ENCODE results near the gene CMTM4. TPM values are rescaled to one million over a fixed set of nuclear protein-coding genes. Genes with fewer than 3 reads are reported as not detected.

The CMTM4 gene
- total and polyA plus RNA-seq, 4 donors: 24.3 to 78.0 (median 32.0) TPM

DNA sequence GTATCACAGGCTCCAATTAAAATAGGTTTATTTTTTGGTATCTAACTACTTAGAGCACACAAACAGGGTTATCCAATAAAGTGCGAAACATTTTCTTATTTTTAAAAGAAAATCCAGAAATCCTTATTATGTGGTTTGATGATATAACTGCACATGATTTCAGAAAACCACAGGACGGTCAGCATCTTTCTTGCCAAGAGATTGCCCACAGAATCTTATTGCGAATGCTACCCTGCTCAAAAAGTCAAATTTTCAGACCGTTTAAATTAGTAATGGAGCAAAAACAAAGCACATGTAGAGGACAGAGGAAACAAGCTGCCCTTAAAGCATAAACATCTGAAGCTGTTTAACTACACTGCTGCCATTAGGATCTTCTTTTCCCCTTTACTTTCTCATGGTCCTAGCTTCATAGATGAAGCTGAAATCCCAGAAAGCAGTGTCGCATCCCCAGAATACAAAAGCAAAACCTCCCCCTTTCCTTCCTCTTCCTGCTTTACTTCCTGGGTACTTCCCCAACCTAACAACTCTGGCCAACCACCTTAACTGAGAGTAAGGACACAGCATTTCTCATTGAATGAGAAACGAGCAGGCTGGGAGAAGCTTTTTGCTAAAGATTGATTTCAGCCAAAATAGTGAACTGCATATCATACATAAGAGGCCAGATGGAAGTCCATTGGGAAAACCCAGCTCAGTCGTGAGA lies 43.7 kb downstream of the CMTM4 start:
- TF ChIP-seq, protein P1, sequence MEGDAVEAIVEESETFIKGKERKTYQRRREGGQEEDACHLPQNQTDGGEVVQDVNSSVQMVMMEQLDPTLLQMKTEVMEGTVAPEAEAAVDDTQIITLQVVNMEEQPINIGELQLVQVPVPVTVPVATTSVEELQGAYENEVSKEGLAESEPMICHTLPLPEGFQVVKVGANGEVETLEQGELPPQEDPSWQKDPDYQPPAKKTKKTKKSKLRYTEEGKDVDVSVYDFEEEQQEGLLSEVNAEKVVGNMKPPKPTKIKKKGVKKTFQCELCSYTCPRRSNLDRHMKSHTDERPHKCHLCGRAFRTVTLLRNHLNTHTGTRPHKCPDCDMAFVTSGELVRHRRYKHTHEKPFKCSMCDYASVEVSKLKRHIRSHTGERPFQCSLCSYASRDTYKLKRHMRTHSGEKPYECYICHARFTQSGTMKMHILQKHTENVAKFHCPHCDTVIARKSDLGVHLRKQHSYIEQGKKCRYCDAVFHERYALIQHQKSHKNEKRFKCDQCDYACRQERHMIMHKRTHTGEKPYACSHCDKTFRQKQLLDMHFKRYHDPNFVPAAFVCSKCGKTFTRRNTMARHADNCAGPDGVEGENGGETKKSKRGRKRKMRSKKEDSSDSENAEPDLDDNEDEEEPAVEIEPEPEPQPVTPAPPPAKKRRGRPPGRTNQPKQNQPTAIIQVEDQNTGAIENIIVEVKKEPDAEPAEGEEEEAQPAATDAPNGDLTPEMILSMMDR (IDR thresholded peaks at IDR 0.05; ENCODE audit: control extremely low read depth, extremely low read depth): no peak
- no peaks in the 10 kb centered on the region for H3K36me3 ChIP-seq (ENCODE audit: control insufficient read depth in 4 of 4, insufficient read depth in 4 of 4, low read length in 4 of 4)
- no peaks in the 10 kb centered on the region for H3K9me3 ChIP-seq (ENCODE audit: control insufficient read depth in 4 of 4, insufficient read depth in 3 of 4, low read length in 3 of 4)
- no peak for ATAC-seq (ENCODE audit: insufficient read depth, low FRiP score)
- no peak overlapping the region for H3K9ac ChIP-seq (ENCODE audit: insufficient read depth in 1 of 2, low read length in 2 of 2)
- no peak overlapping the region for H3K27ac ChIP-seq (ENCODE audit: low read depth in 1 of 2, low read length in 1 of 2)
- H3K27me3 ChIP-seq (ENCODE audit: control insufficient read depth in 3 of 3, insufficient read depth in 3 of 3, low read length in 2 of 3): no peaks in the 10 kb centered on the region
- peaks cover 0 to 10% (median 4%) of the 10 kb centered on the region in 5 donors for H3K4me1 ChIP-seq (ENCODE audit: control insufficient read depth in 5 of 5, insufficient read depth in 5 of 5, low read length in 5 of 5)
- no peak for DNase-seq
- H3K4me3 ChIP-seq: no peak overlapping the region
- 57 to 64% methylated on average over 7 of the region's 7 CpGs for WGBS, 2 donors

DNA sequence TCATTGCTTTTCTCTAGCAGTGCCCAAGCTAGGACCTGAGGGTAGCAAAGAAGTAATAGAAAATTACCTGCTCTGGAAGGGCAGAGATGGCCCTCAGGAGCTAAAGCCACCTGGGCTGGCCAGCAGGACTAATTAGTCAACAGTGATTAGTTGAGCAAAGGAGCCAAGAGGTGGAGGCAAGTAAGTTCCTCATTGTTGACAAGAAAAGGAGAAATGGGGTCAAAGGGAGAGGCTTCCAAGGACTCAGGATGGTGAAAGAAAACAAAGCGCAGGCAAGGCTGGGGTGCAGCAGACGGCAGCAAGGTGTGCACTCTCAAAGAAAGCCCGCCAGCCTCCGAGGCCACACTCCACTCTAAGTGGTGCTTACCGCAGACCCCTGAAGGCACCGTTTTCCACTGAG lies 44.6 kb downstream of the CMTM4 start:
- H3K36me3 ChIP-seq (ENCODE audit: control insufficient read depth in 4 of 4, insufficient read depth in 4 of 4, low read length in 4 of 4): no peaks in the 10 kb centered on the region
- TF ChIP-seq, protein P1 (IDR thresholded peaks at IDR 0.05; ENCODE audit: control extremely low read depth, extremely low read depth): no peak
- H3K4me1 ChIP-seq (ENCODE audit: control insufficient read depth in 5 of 5, insufficient read depth in 5 of 5, low read length in 5 of 5): peaks cover 0 to 10% (median 4%) of the 10 kb centered on the region in 5 donors
- WGBS, 2 donors: 69 to 78% methylated on average over 6 of the region's 6 CpGs
- no peak overlapping the region for H3K4me3 ChIP-seq
- no peaks in the 10 kb centered on the region for H3K9me3 ChIP-seq (ENCODE audit: control insufficient read depth in 4 of 4, insufficient read depth in 3 of 4, low read length in 3 of 4)
- H3K27me3 ChIP-seq (ENCODE audit: control insufficient read depth in 3 of 3, insufficient read depth in 3 of 3, low read length in 2 of 3): no peaks in the 10 kb centered on the region
- H3K9ac ChIP-seq (ENCODE audit: insufficient read depth in 1 of 2, low read length in 2 of 2): no peak overlapping the region
- ATAC-seq (ENCODE audit: insufficient read depth, low FRiP score) (no peak), DNase-seq (no peak)
- H3K27ac ChIP-seq (ENCODE audit: low read depth in 1 of 2, low read length in 1 of 2): no peak overlapping the region

DNA sequence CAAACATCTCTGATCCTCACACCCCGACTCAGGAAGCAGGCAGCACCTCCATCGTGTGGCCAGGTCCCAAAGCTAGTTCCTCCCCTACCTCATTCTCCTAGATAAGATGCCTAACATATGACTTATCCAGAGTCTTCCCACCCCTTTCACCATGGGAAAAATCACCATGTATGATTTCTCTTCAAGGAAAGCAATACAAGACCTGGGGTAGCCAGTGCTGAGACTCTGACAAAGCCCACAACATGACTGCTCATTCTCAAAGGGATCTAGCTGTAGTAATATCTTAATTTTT lies 45.1 kb downstream of the CMTM4 start:
- no peaks in the 10 kb centered on the region for H3K27me3 ChIP-seq (ENCODE audit: control insufficient read depth in 3 of 3, insufficient read depth in 3 of 3, low read length in 2 of 3)
- ATAC-seq (ENCODE audit: insufficient read depth, low FRiP score) (no peak), DNase-seq (no peak)
- no peaks in the 10 kb centered on the region for H3K9me3 ChIP-seq (ENCODE audit: control insufficient read depth in 4 of 4, insufficient read depth in 3 of 4, low read length in 3 of 4)
- H3K4me1 ChIP-seq (ENCODE audit: control insufficient read depth in 5 of 5, insufficient read depth in 5 of 5, low read length in 5 of 5): peaks cover 0 to 10% (median 4%) of the 10 kb centered on the region in 5 donors
- WGBS, 2 donors: 68 to 92% methylated on average over 2 of the region's 2 CpGs
- H3K36me3 ChIP-seq (ENCODE audit: control insufficient read depth in 4 of 4, insufficient read depth in 4 of 4, low read length in 4 of 4): no peaks in the 10 kb centered on the region
- peak overlapping the region in 1 of 2 donors; percentile 2 for H3K9ac ChIP-seq (ENCODE audit: insufficient read depth in 1 of 2, low read length in 2 of 2)
- H3K4me3 ChIP-seq: no peak overlapping the region
- H3K27ac ChIP-seq (ENCODE audit: low read depth in 1 of 2, low read length in 1 of 2): no peak overlapping the region
- TF ChIP-seq, protein P1 (IDR thresholded peaks at IDR 0.05; ENCODE audit: control extremely low read depth, extremely low read depth): no peak

Data from lung (tissue), 12 donors.